Caco-2 (cell line): Measurements from ENCODE around the gene UGT1A1. TPM values are rescaled to one million over a fixed set of nuclear protein-coding genes. Genes with fewer than 3 reads are reported as not detected.

Experiments used
- BruUV-seq: library from RNA; stranded (reverse); fragments of 400-500 nt; replicated peaks from 2 replicates; lab custom pipeline; 2021; lab: Mats Ljungman, UMichigan
- CTCF ChIA-PET: fragments of 300-600 bp; sonication (Branson Sonifier 250); formaldehyde crosslinking; loops from one replicate; lab custom pipeline; 2022; ENCODE audit warnings: antibody characterized with exemption; lab: Charles Lee
- POLR2A ChIA-PET: fragments of 300-600 bp; sonication (Branson Sonifier 250); formaldehyde crosslinking; loops from one replicate; lab custom pipeline; 2022; ENCODE audit warnings: antibody characterized with exemption; lab: Charles Lee
- DNase-seq, 2 experiments: peaks; one replicate each; pipeline versions ENCODE4 v3.0.0 to v3.0.0-alpha.2; 2020 to 2022
- H3K27me3 ChIP-seq: replicated peaks from 2 replicates; pipeline ENCODE4 v1.6.0; 2011; ENCODE audit warnings: low read length; ENCODE audit not compliant: control insufficient read depth, insufficient read depth
- H3K36me3 ChIP-seq: 2 replicates; pipeline ENCODE4 v1.5.1; 2011; ENCODE audit warnings: low read length; ENCODE audit not compliant: control insufficient read depth, insufficient read depth
- H3K4me1 ChIP-seq: fragments of 250-450 bp; sonication (Bioruptor Pico); 2 replicates; pipeline ENCODE4 v1.5.1; 2020; ENCODE audit warnings: mild to moderate bottlenecking
- H3K4me3 ChIP-seq: 2 replicates; pipeline ENCODE4 v1.5.1; 2011; ENCODE audit warnings: low read depth, mild to moderate bottlenecking, control low read depth, low read length
- H3K9me3 ChIP-seq: fragments of 250-450 bp; sonication (Bioruptor Pico); 2 replicates; pipeline ENCODE4 v1.5.1; 2020; ENCODE audit warnings: mild to moderate bottlenecking, moderate library complexity
- H3K27ac Mint-ChIP-seq: one replicate; pipeline ENCODE4 v1.8.0; 2022; ENCODE audit warnings: mixed read lengths; ENCODE audit not compliant: unreplicated experiment
- H3K27me3 Mint-ChIP-seq: one replicate; pipeline ENCODE4 v1.8.0; 2022; ENCODE audit warnings: mixed read lengths; ENCODE audit not compliant: insufficient read depth, unreplicated experiment
- H3K36me3 Mint-ChIP-seq: one replicate; pipeline ENCODE4 v1.8.0; 2022; ENCODE audit warnings: mild to moderate bottlenecking, mixed read lengths; ENCODE audit not compliant: insufficient read depth, unreplicated experiment
- H3K4me1 Mint-ChIP-seq: one replicate; pipeline ENCODE4 v1.8.0; 2022; ENCODE audit warnings: low read depth, mixed read lengths; ENCODE audit not compliant: unreplicated experiment
- H3K4me3 Mint-ChIP-seq: one replicate; pipeline ENCODE4 v1.8.0; 2022; ENCODE audit warnings: mild to moderate bottlenecking, moderate library complexity, mixed read lengths; ENCODE audit not compliant: unreplicated experiment
- H3K9me3 Mint-ChIP-seq: one replicate; pipeline ENCODE4 v1.8.0; 2022; ENCODE audit warnings: mixed read lengths; ENCODE audit not compliant: unreplicated experiment
- intact Hi-C: fragments of 100-400 bp; cut with micrococcal nuclease; formaldehyde crosslinking; loops from one replicate; pipeline ENCODE4 v1.10.0; 2022; ENCODE audit not compliant: unreplicated experiment
- total RNA-seq: library from RNA; stranded (reverse); gene quantifications from 2 replicates; pipeline ENCODE4 v1.2.3, GENCODE V29; 2022
- TF ChIP-seq, protein P1 (sequence below), 2 experiments: fragments of 200-600 bp in 1 of 2; IDR thresholded peaks; 1 replicate in 1 of 2; 2 replicates in 1 of 2; pipeline versions ENCODE4 v1.5.1 to v1.8.0; 2011 to 2022; ENCODE audit warnings: antibody characterized with exemption in 1 of 2, control low read depth in 1 of 2, inconsistent platforms in 1 of 2, low read depth in 1 of 2, low read length in 1 of 2, mild to moderate bottlenecking in 1 of 2, moderate library complexity in 1 of 2; ENCODE audit not compliant: insufficient read depth in 1 of 2, severe bottlenecking in 1 of 2, unreplicated experiment in 1 of 2

The UGT1A1 gene
- total RNA-seq, 1 experiment from 2014 or later = 3.0 TPM

DNA sequence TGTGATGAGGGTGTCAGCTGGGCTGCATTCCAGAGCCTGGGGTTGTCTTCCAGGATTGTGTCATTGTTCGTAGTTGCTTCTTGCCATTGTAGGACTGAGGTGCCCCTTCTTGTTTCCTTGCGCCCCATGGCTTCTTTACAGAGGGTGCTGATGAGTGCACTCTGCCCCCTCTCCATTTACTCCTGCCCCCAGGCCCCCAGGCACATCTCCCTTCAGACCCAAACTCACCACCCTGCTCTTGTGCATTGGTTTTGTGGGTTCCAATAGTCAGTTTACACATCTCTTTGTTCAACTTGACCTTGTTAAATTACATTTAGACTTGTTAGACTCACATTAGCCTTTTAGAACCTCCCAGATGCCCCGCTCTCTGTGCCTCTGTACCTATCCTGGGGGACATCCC, 61.1 kb downstream of the UGT1A1 start:
- no peak overlapping the region for H3K4me3 ChIP-seq
- no peaks in the 10 kb centered on the region for H3K27me3 ChIP-seq
- Mint-ChIP-seq H3K36me3 (no peaks in the 10 kb centered on the region), H3K27me3 (no peaks in the 10 kb centered on the region), H3K4me3 (no peak overlapping the region), H3K4me1 (no peaks in the 10 kb centered on the region), H3K9me3 (no peaks in the 10 kb centered on the region), H3K27ac (no peak overlapping the region)
- POLR2A ChIA-PET = no interaction called here
- DNase-seq = no peak
- CTCF ChIA-PET = no interaction called here
- no TSS peak for BruUV-seq
- TF ChIP-seq, protein P1, sequence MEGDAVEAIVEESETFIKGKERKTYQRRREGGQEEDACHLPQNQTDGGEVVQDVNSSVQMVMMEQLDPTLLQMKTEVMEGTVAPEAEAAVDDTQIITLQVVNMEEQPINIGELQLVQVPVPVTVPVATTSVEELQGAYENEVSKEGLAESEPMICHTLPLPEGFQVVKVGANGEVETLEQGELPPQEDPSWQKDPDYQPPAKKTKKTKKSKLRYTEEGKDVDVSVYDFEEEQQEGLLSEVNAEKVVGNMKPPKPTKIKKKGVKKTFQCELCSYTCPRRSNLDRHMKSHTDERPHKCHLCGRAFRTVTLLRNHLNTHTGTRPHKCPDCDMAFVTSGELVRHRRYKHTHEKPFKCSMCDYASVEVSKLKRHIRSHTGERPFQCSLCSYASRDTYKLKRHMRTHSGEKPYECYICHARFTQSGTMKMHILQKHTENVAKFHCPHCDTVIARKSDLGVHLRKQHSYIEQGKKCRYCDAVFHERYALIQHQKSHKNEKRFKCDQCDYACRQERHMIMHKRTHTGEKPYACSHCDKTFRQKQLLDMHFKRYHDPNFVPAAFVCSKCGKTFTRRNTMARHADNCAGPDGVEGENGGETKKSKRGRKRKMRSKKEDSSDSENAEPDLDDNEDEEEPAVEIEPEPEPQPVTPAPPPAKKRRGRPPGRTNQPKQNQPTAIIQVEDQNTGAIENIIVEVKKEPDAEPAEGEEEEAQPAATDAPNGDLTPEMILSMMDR (IDR thresholded peaks at IDR 0.05; ENCODE audit: insufficient read depth in 1 of 2, low read depth in 1 of 2, low read length in 1 of 2, severe bottlenecking in 1 of 2, unreplicated experiment in 1 of 2) = no peak
- no peaks in the 10 kb centered on the region for H3K4me1 ChIP-seq
- H3K36me3 ChIP-seq = no peaks in the 10 kb centered on the region
- H3K9me3 ChIP-seq = no peaks in the 10 kb centered on the region
- intact Hi-C loops = no loop called here

DNA sequence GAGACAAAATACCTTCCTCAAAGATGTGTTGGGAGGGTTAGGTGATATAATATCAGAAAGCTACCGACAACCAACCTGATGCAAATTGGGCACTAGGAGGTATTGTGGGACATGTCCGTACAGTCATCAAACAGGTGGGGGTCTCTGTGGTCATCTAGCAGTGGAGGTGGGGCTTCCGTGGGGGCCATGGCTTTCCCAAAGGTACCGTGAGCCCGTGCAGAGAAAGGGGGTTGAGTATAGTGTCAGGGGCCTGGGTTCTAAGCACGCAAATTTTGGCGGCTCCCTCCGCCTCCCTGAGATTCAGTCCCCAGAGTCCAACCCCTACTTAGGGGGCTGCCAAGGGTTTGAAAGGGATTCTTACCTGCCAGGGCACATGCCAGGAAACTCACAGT, 61.6 kb downstream of the UGT1A1 start:
- Histone ChIP-seq H3K36me3 (no peaks in the 10 kb centered on the region), H3K27me3 (no peaks in the 10 kb centered on the region), H3K9me3 (no peaks in the 10 kb centered on the region), H3K4me3 (no peak overlapping the region), H3K4me1 (no peaks in the 10 kb centered on the region)
- H3K9me3 Mint-ChIP-seq = no peaks in the 10 kb centered on the region
- intact Hi-C loops = no loop called here
- TF ChIP-seq, protein P1 (IDR thresholded peaks at IDR 0.05; ENCODE audit: insufficient read depth in 1 of 2, low read depth in 1 of 2, low read length in 1 of 2, severe bottlenecking in 1 of 2, unreplicated experiment in 1 of 2) = no peak
- H3K36me3 Mint-ChIP-seq = no peaks in the 10 kb centered on the region
- no peaks in the 10 kb centered on the region for H3K4me1 Mint-ChIP-seq
- H3K27me3 Mint-ChIP-seq = no peaks in the 10 kb centered on the region
- BruUV-seq = no TSS peak
- no peak overlapping the region for H3K27ac Mint-ChIP-seq
- POLR2A ChIA-PET = no interaction called here
- CTCF ChIA-PET = no interaction called here
- no peak overlapping the region for H3K4me3 Mint-ChIP-seq
- DNase-seq = no peak

DNA sequence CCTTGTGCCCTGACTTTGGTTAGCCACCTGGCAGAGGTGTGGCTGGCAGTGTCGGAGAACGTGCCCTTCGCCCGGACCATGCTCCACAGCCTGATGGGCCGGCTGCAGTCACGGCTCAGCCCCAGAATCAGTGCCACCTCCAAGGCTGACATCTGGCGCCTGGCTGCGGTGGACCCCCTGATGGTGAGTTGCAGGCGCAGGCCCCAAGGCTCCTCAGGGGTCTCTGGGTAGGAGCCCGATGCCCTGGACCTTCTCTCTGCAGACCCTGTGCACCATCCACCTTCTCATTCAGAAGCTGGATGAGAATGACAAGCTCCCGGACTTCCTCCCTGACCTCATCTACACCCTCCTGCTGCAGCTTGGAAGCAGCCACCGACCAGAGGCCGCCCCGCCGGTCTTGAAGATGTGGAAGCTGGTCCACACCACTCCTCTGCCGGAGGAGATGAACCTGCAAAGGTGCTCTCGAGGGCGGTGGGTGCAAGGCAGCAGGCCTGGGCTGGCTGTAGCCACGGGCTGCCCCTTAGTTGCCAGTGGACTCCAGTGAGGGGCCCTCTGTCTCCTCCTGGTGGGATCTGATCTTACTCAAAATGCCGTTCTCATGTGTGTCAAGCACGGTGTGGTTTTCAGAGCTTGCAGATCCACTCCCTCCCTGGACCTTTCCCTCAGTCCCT, 62.2 kb downstream of the UGT1A1 start:
- no peaks in the 10 kb centered on the region for H3K36me3 Mint-ChIP-seq
- no TSS peak for BruUV-seq
- no peak overlapping the region for H3K4me3 Mint-ChIP-seq
- intact Hi-C loops = no loop called here
- H3K4me3 ChIP-seq = no peak overlapping the region
- H3K4me1 Mint-ChIP-seq = no peaks in the 10 kb centered on the region
- TF ChIP-seq, protein P1 (IDR thresholded peaks at IDR 0.05; ENCODE audit: insufficient read depth in 1 of 2, low read depth in 1 of 2, low read length in 1 of 2, severe bottlenecking in 1 of 2, unreplicated experiment in 1 of 2) = no peak
- ChIA-PET CTCF (interaction anchor here (0.6 kb wide), 1 partner anchor 637 kb away, joined by 3 read pairs; no protein-coding TSS in a partner anchor), POLR2A (no interaction called here)
- no peak overlapping the region for H3K27ac Mint-ChIP-seq
- H3K4me1 ChIP-seq = no peaks in the 10 kb centered on the region
- no peaks in the 10 kb centered on the region for H3K27me3 ChIP-seq
- H3K9me3 Mint-ChIP-seq = no peaks in the 10 kb centered on the region
- no peaks in the 10 kb centered on the region for H3K27me3 Mint-ChIP-seq
- no peaks in the 10 kb centered on the region for H3K9me3 ChIP-seq
- no peaks in the 10 kb centered on the region for H3K36me3 ChIP-seq
- no peak for DNase-seq

Other genes with a start within 250 kb of the UGT1A1 start
- 27.4 and 27.8 TPM in 2 replicates for gene USP40, start 193.5 kb upstream of the UGT1A1 start, total RNA-seq
- 0.14 and 0.50 TPM in 2 replicates for gene UGT1A8, start 142.6 kb upstream of the UGT1A1 start, total RNA-seq
- 0.77 and 1.0 TPM in 2 replicates for gene UGT1A10, start 123.8 kb upstream of the UGT1A1 start, total RNA-seq
- 0.20 and 0.39 TPM in 2 replicates for gene UGT1A9, start 88.4 kb upstream of the UGT1A1 start, total RNA-seq
- 0.18 and 0.63 TPM in 2 replicates for gene UGT1A7, start 78.4 kb upstream of the UGT1A1 start, total RNA-seq
- 29.2 and 33.9 TPM in 2 replicates for gene UGT1A6, start 67.4 kb upstream of the UGT1A1 start, total RNA-seq
- gene UGT1A5, start 47.4 kb upstream of the UGT1A1 start, total RNA-seq = 1.00 and 1.2 TPM in 2 replicates
- gene UGT1A4, start 41.5 kb upstream of the UGT1A1 start, total RNA-seq = 0.79 and 0.84 TPM in 2 replicates
- gene UGT1A3, start 31.2 kb upstream of the UGT1A1 start, total RNA-seq = 0.64 and 0.65 TPM in 2 replicates
- gene MROH2A, start 18.1 kb downstream of the UGT1A1 start, total RNA-seq = not detected in 2 replicates
- gene HJURP, start 94.3 kb downstream of the UGT1A1 start, total RNA-seq = 29.7 and 35.0 TPM in 2 replicates
- not detected in 2 replicates for gene TRPM8, start 157.1 kb downstream of the UGT1A1 start, total RNA-seq